Transverse colon (tissue), 4 donors: ENCODE results near the gene IKBKG.
"Not testable (repeated sequence)": the region's sequence is repeated elsewhere in the genome, so short reads cannot be mapped to it uniquely, and the experiment has no call there.

Experiments used
- EP300 ChIP-seq: sonication (generic); formaldehyde crosslinking; IDR thresholded peaks from one replicate; pipeline ENCODE4 v1.6.1; 2017; ENCODE audit warnings: antibody characterized with exemption, low read depth
- POLR2A ChIP-seq: fragments of 450-650 bp; IDR thresholded peaks from one replicate; pipeline ENCODE4 v1.6.1; 2016; ENCODE audit warnings: antibody characterized with exemption, mild to moderate bottlenecking, moderate library complexity
- POLR2AphosphoS5 ChIP-seq, 3 donors: sonication (generic); formaldehyde crosslinking; IDR thresholded peaks; one replicate each; pipeline ENCODE4 v1.6.1; 2016; ENCODE audit warnings: antibody characterized with exemption in 3 of 3
- TF ChIP-seq, protein P1 (sequence below), 5 experiments: fragments of 200-600 bp in 3 of 5; fragments of 450-650 bp in 2 of 5; sonication (generic) in 3 of 5; IDR thresholded peaks; 1 replicate in 2 of 5; 2 replicates in 3 of 5; pipeline ENCODE4 v1.5.1; 2016 to 2017; ENCODE audit warnings: antibody characterized with exemption in 5 of 5, inconsistent platforms in 3 of 5, mild to moderate bottlenecking in 2 of 5, moderate library complexity in 1 of 5

- TF ChIP-seq EP300; POLR2AphosphoS5 (IDR thresholded peaks at IDR 0.05); POLR2A: not testable (repeated sequence)
- TF ChIP-seq, protein P1, sequence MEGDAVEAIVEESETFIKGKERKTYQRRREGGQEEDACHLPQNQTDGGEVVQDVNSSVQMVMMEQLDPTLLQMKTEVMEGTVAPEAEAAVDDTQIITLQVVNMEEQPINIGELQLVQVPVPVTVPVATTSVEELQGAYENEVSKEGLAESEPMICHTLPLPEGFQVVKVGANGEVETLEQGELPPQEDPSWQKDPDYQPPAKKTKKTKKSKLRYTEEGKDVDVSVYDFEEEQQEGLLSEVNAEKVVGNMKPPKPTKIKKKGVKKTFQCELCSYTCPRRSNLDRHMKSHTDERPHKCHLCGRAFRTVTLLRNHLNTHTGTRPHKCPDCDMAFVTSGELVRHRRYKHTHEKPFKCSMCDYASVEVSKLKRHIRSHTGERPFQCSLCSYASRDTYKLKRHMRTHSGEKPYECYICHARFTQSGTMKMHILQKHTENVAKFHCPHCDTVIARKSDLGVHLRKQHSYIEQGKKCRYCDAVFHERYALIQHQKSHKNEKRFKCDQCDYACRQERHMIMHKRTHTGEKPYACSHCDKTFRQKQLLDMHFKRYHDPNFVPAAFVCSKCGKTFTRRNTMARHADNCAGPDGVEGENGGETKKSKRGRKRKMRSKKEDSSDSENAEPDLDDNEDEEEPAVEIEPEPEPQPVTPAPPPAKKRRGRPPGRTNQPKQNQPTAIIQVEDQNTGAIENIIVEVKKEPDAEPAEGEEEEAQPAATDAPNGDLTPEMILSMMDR (IDR thresholded peaks at IDR 0.05) = not testable (repeated sequence)
Measured at GRCh38 chrX:154611146-154611545, 63.7 kb downstream of the IKBKG start.
